Lower leg skin (tissue), 3 donors: Measurements from ENCODE around the gene C1QB.

ENCODE experiments used
- POLR2A ChIP-seq, 2 donors: fragments of 450-650 bp; IDR thresholded peaks; one replicate each; pipeline ENCODE4 v1.6.1; 2016 to 2017; ENCODE audit warnings: antibody characterized with exemption in 2 of 2, mild to moderate bottlenecking in 1 of 2, moderate library complexity in 1 of 2
- TF ChIP-seq, protein P1 (sequence below), 3 donors: fragments of 450-650 bp; IDR thresholded peaks; one replicate each; pipeline ENCODE4 v1.5.1; 2016; ENCODE audit warnings: antibody characterized with exemption in 3 of 3, mild to moderate bottlenecking in 3 of 3, moderate library complexity in 2 of 3

DNA sequence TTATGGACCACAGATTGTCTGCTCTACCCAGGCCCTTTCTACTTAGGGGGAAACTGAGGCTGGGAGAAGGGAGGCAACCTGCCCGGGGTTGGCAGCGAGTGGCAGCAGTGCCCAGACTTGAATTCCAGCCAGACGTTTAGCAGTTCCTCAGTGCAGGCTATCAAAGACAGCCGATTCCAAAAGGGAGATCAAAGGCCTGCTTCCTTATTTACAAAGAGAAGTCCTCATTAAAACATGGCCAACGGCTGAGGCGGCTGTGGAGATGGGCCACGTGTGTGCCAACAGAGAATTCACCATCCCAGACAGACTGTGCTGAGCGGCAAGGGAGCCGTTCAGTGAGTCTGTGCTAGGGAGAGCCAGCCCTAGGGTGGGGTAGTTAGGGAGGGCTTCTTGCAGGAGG is 27.7 kb downstream of the C1QB start:
- no peak for TF ChIP-seq POLR2A (IDR thresholded peaks at IDR 0.05)
- TF ChIP-seq, protein P1, sequence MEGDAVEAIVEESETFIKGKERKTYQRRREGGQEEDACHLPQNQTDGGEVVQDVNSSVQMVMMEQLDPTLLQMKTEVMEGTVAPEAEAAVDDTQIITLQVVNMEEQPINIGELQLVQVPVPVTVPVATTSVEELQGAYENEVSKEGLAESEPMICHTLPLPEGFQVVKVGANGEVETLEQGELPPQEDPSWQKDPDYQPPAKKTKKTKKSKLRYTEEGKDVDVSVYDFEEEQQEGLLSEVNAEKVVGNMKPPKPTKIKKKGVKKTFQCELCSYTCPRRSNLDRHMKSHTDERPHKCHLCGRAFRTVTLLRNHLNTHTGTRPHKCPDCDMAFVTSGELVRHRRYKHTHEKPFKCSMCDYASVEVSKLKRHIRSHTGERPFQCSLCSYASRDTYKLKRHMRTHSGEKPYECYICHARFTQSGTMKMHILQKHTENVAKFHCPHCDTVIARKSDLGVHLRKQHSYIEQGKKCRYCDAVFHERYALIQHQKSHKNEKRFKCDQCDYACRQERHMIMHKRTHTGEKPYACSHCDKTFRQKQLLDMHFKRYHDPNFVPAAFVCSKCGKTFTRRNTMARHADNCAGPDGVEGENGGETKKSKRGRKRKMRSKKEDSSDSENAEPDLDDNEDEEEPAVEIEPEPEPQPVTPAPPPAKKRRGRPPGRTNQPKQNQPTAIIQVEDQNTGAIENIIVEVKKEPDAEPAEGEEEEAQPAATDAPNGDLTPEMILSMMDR (IDR thresholded peaks at IDR 0.05), result no peak
